H9 (cell line): ENCODE results near the gene PARVB. TPM values are rescaled to one million over a fixed set of nuclear protein-coding genes. Genes with fewer than 3 reads are reported as not detected.

Experiments
- DNase-seq: peaks from one replicate; pipeline ENCODE4 v3.0.0-alpha.2; 2017
- H2AFZ ChIP-seq: one replicate; pipeline ENCODE4 v1.6.1; 2013; ENCODE audit warnings: mild to moderate bottlenecking, low read length, control low read depth, moderate library complexity
- H2AK5ac ChIP-seq: 2 replicates; pipeline ENCODE4 v1.6.1; 2013; ENCODE audit warnings: low read length, control low read depth, mixed read lengths; ENCODE audit not compliant: insufficient read length
- H2BK120ac ChIP-seq: one replicate; pipeline ENCODE4 v1.6.1; 2013; ENCODE audit warnings: low read depth, mild to moderate bottlenecking, low read length, control low read depth, inconsistent platforms; ENCODE audit not compliant: poor library complexity, severe bottlenecking
- H2BK12ac ChIP-seq: 2 replicates; pipeline ENCODE4 v1.6.1; 2013; ENCODE audit warnings: low read length, control low read depth, mixed read lengths, low read depth; ENCODE audit not compliant: insufficient read length
- H2BK15ac ChIP-seq: 2 replicates; pipeline ENCODE4 v1.6.1; 2013; ENCODE audit warnings: low read depth, low read length, control low read depth
- H2BK20ac ChIP-seq: one replicate; pipeline ENCODE4 v1.6.1; 2013; ENCODE audit warnings: low read depth, mild to moderate bottlenecking, low read length, control low read depth, inconsistent platforms; ENCODE audit not compliant: poor library complexity, severe bottlenecking
- H2BK5ac ChIP-seq: 2 replicates; pipeline ENCODE4 v1.6.1; 2013; ENCODE audit warnings: low read length, control low read depth, mixed read lengths; ENCODE audit not compliant: insufficient read length
- H3K14ac ChIP-seq: 2 replicates; pipeline ENCODE4 v1.6.1; 2013; ENCODE audit warnings: low read length, control low read depth; ENCODE audit not compliant: insufficient read depth
- H3K18ac ChIP-seq: 2 replicates; pipeline ENCODE4 v1.6.1; 2013; ENCODE audit warnings: low read depth, mild to moderate bottlenecking, mixed read lengths, low read length, control low read depth; ENCODE audit not compliant: insufficient read length
- H3K23ac ChIP-seq: 2 replicates; pipeline ENCODE4 v1.6.1; 2013; ENCODE audit warnings: low read length, control low read depth, mixed read lengths, low read depth; ENCODE audit not compliant: insufficient read length
- H3K23me2 ChIP-seq: 2 replicates; pipeline ENCODE4 v1.6.1; 2013; ENCODE audit warnings: low read depth, mild to moderate bottlenecking, mixed read lengths, low read length, control low read depth; ENCODE audit not compliant: insufficient read length, poor library complexity, severe bottlenecking
- H3K27ac ChIP-seq: 2 replicates; pipeline ENCODE4 v1.5.1; 2013; ENCODE audit warnings: low read length, control low read depth, mixed read lengths, low read depth; ENCODE audit not compliant: insufficient read length
- H3K27me3 ChIP-seq: 2 replicates; pipeline ENCODE4 v1.6.1; 2013; ENCODE audit warnings: low read length, control low read depth, inconsistent platforms; ENCODE audit not compliant: insufficient read depth
- H3K4ac ChIP-seq: 2 replicates; pipeline ENCODE4 v1.6.1; 2013; ENCODE audit warnings: low read depth, mild to moderate bottlenecking, control low read depth, inconsistent platforms, low read length, moderate library complexity
- H3K4me1 ChIP-seq: 2 replicates; pipeline ENCODE4 v1.6.1; 2013; ENCODE audit warnings: low read length, control low read depth, inconsistent platforms; ENCODE audit not compliant: insufficient read depth
- H3K4me2 ChIP-seq: 2 replicates; pipeline ENCODE4 v1.6.1; 2013; ENCODE audit warnings: low read length, control low read depth, mixed read lengths; ENCODE audit not compliant: insufficient read length, insufficient read depth
- H3K56ac ChIP-seq: 2 replicates; pipeline ENCODE4 v1.6.1; 2013; ENCODE audit warnings: low read depth, mild to moderate bottlenecking, mixed read lengths, low read length, control low read depth; ENCODE audit not compliant: insufficient read length
- H3K79me1 ChIP-seq: 2 replicates; pipeline ENCODE4 v1.6.1; 2013; ENCODE audit warnings: low read depth, mild to moderate bottlenecking, moderate library complexity, low read length, control low read depth, inconsistent platforms; ENCODE audit not compliant: insufficient read depth, poor library complexity, severe bottlenecking
- H3K79me2 ChIP-seq: 2 replicates; pipeline ENCODE4 v1.6.1; 2013; ENCODE audit warnings: low read length, control low read depth, inconsistent platforms; ENCODE audit not compliant: insufficient read depth
- H3K9ac ChIP-seq: 2 replicates; pipeline ENCODE4 v1.6.1; 2013; ENCODE audit warnings: low read length, control low read depth, mixed read lengths; ENCODE audit not compliant: insufficient read length; ENCODE audit errors: extremely low read depth
- H3K9me3 ChIP-seq: one replicate; pipeline ENCODE4 v1.6.1; 2013; ENCODE audit warnings: low read depth, low read length, inconsistent platforms; ENCODE audit not compliant: control insufficient read depth
- H3T11ph ChIP-seq: one replicate; pipeline ENCODE4 v1.6.1; 2013; ENCODE audit warnings: mild to moderate bottlenecking, low read length, control low read depth, inconsistent platforms
- H4K20me1 ChIP-seq: one replicate; pipeline ENCODE4 v1.6.1; 2013; ENCODE audit not compliant: control insufficient read depth, insufficient read length, insufficient read depth
- H4K5ac ChIP-seq: 2 replicates; pipeline ENCODE4 v1.6.1; 2013; ENCODE audit warnings: low read depth, mild to moderate bottlenecking, mixed read lengths, low read length, control low read depth; ENCODE audit not compliant: insufficient read length
- H4K8ac ChIP-seq: replicated peaks from 2 replicates; pipeline ENCODE4 v1.6.1; 2013; ENCODE audit warnings: low read length, control low read depth, mixed read lengths, low read depth; ENCODE audit not compliant: insufficient read length
- H4K91ac ChIP-seq: 2 replicates; pipeline ENCODE4 v1.6.1; 2013; ENCODE audit warnings: low read depth, mild to moderate bottlenecking, moderate library complexity, mixed read lengths, low read length, control low read depth; ENCODE audit not compliant: insufficient read length
- H3K27ac Mint-ChIP-seq, 3 experiments: 2 replicates in 2 of 3; 3 replicates in 1 of 3; pipeline ENCODE4 v1.8.0; 2020 to 2021; ENCODE audit warnings: mixed read lengths in 3 of 3, mild to moderate bottlenecking in 1 of 3, moderate library complexity in 1 of 3
- H3K27me3 Mint-ChIP-seq: 2 replicates; pipeline ENCODE4 v1.8.0; 2021; ENCODE audit warnings: low read depth, mild to moderate bottlenecking, moderate library complexity, mixed read lengths
- H3K36me3 Mint-ChIP-seq, 3 experiments: 2 replicates in 2 of 3; 3 replicates in 1 of 3; pipeline ENCODE4 v1.8.0; 2020 to 2021; ENCODE audit warnings: low read depth in 3 of 3, mixed read lengths in 3 of 3; ENCODE audit not compliant: insufficient read depth in 1 of 3
- H3K4me1 Mint-ChIP-seq, 2 experiments: 2 replicates each; pipeline ENCODE4 v1.8.0; 2020; ENCODE audit warnings: mixed read lengths in 2 of 2
- H3K4me3 Mint-ChIP-seq, 2 experiments: 2 replicates in 1 of 2; 3 replicates in 1 of 2; pipeline ENCODE4 v1.8.0; 2020 to 2021; ENCODE audit warnings: mild to moderate bottlenecking in 2 of 2, mixed read lengths in 2 of 2, moderate library complexity in 1 of 2
- H3K9me3 Mint-ChIP-seq, 2 experiments: 2 replicates in 1 of 2; 3 replicates in 1 of 2; pipeline ENCODE4 v1.8.0; 2020; ENCODE audit warnings: mild to moderate bottlenecking in 2 of 2, mixed read lengths in 2 of 2, moderate library complexity in 1 of 2
- WGBS: extraction: QIAGEN DNeasy Blood & Tissue Kit; methylation state at CpG from one replicate; pipeline ENCODE4 v1.1.7; 2013; ENCODE audit warnings: missing lambda C conversion rate, low lambda C conversion rate, mixed read lengths; ENCODE audit not compliant: insufficient read length; ENCODE audit errors: extremely low coverage; 5-methylcytosine and 5-hydroxymethylcytosine counted together
- total RNA-seq: library from RNA; stranded (reverse); gene quantifications from 2 replicates; pipeline ENCODE4 v1.2.1, GENCODE V29; 2021
- TF ChIP-seq, protein P1 (sequence below): fragments of 200-600 bp; sonication (generic); conservative IDR thresholded peaks from 3 replicates; pipeline ENCODE4 v1.8.0; 2021; ENCODE audit warnings: antibody characterized with exemption, mild to moderate bottlenecking

PARVB gene
- total RNA-seq, 1 experiment from 2014 or later = 15.6 TPM

DNA sequence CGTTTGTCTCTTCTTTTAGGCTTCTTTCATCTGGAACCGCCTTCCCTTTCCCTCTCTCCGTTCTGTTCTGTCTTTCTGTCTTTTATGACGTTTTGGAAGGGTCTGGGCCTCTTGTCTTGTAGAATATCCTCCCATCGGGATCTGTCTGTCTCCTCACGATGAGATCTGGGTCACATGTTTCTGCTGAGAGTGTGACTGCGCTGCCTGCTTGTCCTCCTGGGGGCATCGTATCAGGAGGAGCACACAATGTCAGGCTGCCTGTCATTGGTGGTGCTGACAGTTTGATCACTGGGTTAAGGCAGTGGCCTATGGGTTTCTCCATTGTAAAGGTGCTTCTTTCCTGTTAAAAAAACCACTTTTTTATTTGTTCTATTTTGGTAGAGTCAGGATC, 96.2 kb downstream of the PARVB start:
- Histone ChIP-seq H2BK5ac (no peak overlapping the region), H2BK15ac (no peak overlapping the region), H2BK120ac (no peak overlapping the region), H3K27ac (no peak overlapping the region), H3K4ac (no peak overlapping the region), H4K8ac (no peak overlapping the region), H2BK12ac (no peak overlapping the region), H2AK5ac (no peak overlapping the region), H3K4me1 (no peaks in the 10 kb centered on the region), H3K9me3 (no peaks in the 10 kb centered on the region), H3K23ac (no peak overlapping the region), H3K14ac (no peak overlapping the region), H4K91ac (no peak overlapping the region), H4K20me1 (no peaks in the 10 kb centered on the region), H4K5ac (no peak overlapping the region), H3K56ac (no peak overlapping the region), H3K79me1 (no peaks in the 10 kb centered on the region), H2BK20ac (no peak overlapping the region), H3K79me2 (no peaks in the 10 kb centered on the region), H3T11ph (no peak overlapping the region), H3K9ac (no peak overlapping the region), H3K27me3 (no peaks in the 10 kb centered on the region), H2AFZ (no peak overlapping the region), H3K18ac (no peak overlapping the region), H3K4me2 (no peak overlapping the region), H3K23me2 (no peaks in the 10 kb centered on the region)
- no peak overlapping the region for H3K27ac Mint-ChIP-seq
- WGBS = no CpG with 5 or more reads among the region's 8 CpGs
- H3K9me3 Mint-ChIP-seq = peaks cover under 1 to 7% of the 10 kb centered on the region in 2 experiments; a peak in 4 of 5 replicates
- H3K4me3 Mint-ChIP-seq = no peak overlapping the region
- H3K27me3 Mint-ChIP-seq = peaks cover 1% of the 10 kb centered on the region
- TF ChIP-seq, protein P1, sequence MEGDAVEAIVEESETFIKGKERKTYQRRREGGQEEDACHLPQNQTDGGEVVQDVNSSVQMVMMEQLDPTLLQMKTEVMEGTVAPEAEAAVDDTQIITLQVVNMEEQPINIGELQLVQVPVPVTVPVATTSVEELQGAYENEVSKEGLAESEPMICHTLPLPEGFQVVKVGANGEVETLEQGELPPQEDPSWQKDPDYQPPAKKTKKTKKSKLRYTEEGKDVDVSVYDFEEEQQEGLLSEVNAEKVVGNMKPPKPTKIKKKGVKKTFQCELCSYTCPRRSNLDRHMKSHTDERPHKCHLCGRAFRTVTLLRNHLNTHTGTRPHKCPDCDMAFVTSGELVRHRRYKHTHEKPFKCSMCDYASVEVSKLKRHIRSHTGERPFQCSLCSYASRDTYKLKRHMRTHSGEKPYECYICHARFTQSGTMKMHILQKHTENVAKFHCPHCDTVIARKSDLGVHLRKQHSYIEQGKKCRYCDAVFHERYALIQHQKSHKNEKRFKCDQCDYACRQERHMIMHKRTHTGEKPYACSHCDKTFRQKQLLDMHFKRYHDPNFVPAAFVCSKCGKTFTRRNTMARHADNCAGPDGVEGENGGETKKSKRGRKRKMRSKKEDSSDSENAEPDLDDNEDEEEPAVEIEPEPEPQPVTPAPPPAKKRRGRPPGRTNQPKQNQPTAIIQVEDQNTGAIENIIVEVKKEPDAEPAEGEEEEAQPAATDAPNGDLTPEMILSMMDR = peak; percentile 33; the same call in 2 of the 3 replicates
- H3K4me1 Mint-ChIP-seq = peaks cover 10 to 14% of the 10 kb centered on the region in 2 experiments
- no peak for DNase-seq
- peaks cover 2 to 13% (median 5%) of the 10 kb centered on the region in 3 experiments; a peak in 5 of 7 replicates for H3K36me3 Mint-ChIP-seq
